Effector memory CD4-positive, alpha-beta T cell (primary cell): ENCODE results near the gene INSC.

Experiments
- DNase-seq, 3 donors: peaks; one replicate each; pipeline ENCODE4 v3.0.0-alpha.2; 2020
- H3K27ac ChIP-seq: 2 replicates; pipeline ENCODE4 v1.7.0; 2013; ENCODE audit warnings: mild to moderate bottlenecking, low read length, moderate library complexity; ENCODE audit not compliant: insufficient read depth, poor library complexity, severe bottlenecking
- H3K27me3 ChIP-seq: replicated peaks from 2 replicates; pipeline ENCODE4 v1.7.0; 2013; ENCODE audit warnings: mild to moderate bottlenecking, low read length; ENCODE audit not compliant: insufficient read depth, control insufficient read depth, poor library complexity, severe bottlenecking
- H3K36me3 ChIP-seq: 2 replicates; pipeline ENCODE4 v1.7.0; 2013; ENCODE audit warnings: mild to moderate bottlenecking, low read length, moderate library complexity; ENCODE audit not compliant: control insufficient read depth, insufficient read depth
- H3K4me1 ChIP-seq: 2 replicates; pipeline ENCODE4 v1.7.0; 2013; ENCODE audit warnings: low read length, mild to moderate bottlenecking; ENCODE audit not compliant: control insufficient read depth, insufficient read depth, poor library complexity, severe bottlenecking
- H3K4me3 ChIP-seq: 2 replicates; pipeline ENCODE4 v1.7.0; 2013; ENCODE audit warnings: low read length, low read depth, mild to moderate bottlenecking; ENCODE audit not compliant: insufficient read depth, poor library complexity, severe bottlenecking
- H3K9me3 ChIP-seq: 2 replicates; pipeline ENCODE4 v1.7.0; 2013; ENCODE audit warnings: mild to moderate bottlenecking, low read length, moderate library complexity; ENCODE audit not compliant: control insufficient read depth

Gene INSC

DNA sequence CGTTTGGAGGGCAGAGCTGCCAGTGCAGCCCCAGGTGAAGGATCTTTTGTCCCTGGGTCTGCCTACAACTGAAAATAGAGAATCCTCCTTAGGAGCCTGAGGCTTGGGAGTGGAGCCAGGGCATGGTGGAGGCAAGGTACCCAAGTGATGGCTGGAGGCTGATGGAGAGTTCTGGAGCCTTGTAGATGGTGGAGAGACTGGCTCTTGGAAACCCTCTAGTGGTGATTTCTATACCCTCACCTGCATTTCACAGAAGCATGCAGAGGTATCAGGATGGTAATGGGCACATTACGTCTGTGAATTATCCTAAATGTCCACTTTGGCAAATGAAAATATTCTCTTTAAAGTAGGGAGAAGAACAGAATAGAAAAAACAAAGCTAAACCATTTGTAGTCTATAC, 44.4 kb downstream of the INSC start:
- Histone ChIP-seq H3K27me3 (no peaks in the 10 kb centered on the region), H3K36me3 (no peaks in the 10 kb centered on the region), H3K4me1 (no peaks in the 10 kb centered on the region), H3K27ac (no peak overlapping the region), H3K9me3 (no peaks in the 10 kb centered on the region), H3K4me3 (no peak overlapping the region)
- no peak for DNase-seq

DNA sequence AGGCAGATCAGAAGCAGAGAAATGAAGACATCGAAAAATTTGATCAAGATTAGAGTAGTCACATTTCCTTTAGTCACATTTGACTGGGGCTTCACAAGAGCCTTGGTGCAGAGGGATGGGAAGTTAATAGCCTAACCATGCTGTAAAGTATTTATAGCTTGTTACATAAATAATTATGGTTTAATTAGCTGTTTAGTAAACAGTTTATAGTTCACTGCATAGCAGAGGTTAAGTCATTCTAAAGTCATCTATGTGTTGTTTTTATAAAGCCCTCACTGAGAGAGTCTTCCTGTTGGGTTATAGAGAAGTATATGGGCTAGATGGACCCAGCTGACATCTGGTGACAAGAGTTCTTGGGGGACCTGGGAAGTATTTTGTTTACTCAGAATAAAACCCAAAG, 47.1 kb downstream of the INSC start:
- Histone ChIP-seq H3K4me1 (no peaks in the 10 kb centered on the region), H3K9me3 (no peaks in the 10 kb centered on the region), H3K36me3 (no peaks in the 10 kb centered on the region), H3K27me3 (no peaks in the 10 kb centered on the region), H3K27ac (no peak overlapping the region), H3K4me3 (no peak overlapping the region)
- DNase-seq, result no peak

GRCh38 chr11:15163136-15163535, 48.4 kb downstream of the INSC start:
- H3K27ac ChIP-seq, result no peak overlapping the region
- no peaks in the 10 kb centered on the region for H3K27me3 ChIP-seq
- H3K36me3 ChIP-seq, result no peaks in the 10 kb centered on the region
- H3K4me1 ChIP-seq, result no peaks in the 10 kb centered on the region
- H3K4me3 ChIP-seq, result no peak overlapping the region
- no peaks in the 10 kb centered on the region for H3K9me3 ChIP-seq
- no peak for DNase-seq

GRCh38 chr11:15166204-15166603, 51.5 kb downstream of the INSC start:
- H3K27me3 ChIP-seq, result no peaks in the 10 kb centered on the region
- H3K27ac ChIP-seq, result no peak overlapping the region
- no peaks in the 10 kb centered on the region for H3K4me1 ChIP-seq
- no peaks in the 10 kb centered on the region for H3K9me3 ChIP-seq
- no peaks in the 10 kb centered on the region for H3K36me3 ChIP-seq
- no peak overlapping the region for H3K4me3 ChIP-seq
- no peak for DNase-seq

DNA sequence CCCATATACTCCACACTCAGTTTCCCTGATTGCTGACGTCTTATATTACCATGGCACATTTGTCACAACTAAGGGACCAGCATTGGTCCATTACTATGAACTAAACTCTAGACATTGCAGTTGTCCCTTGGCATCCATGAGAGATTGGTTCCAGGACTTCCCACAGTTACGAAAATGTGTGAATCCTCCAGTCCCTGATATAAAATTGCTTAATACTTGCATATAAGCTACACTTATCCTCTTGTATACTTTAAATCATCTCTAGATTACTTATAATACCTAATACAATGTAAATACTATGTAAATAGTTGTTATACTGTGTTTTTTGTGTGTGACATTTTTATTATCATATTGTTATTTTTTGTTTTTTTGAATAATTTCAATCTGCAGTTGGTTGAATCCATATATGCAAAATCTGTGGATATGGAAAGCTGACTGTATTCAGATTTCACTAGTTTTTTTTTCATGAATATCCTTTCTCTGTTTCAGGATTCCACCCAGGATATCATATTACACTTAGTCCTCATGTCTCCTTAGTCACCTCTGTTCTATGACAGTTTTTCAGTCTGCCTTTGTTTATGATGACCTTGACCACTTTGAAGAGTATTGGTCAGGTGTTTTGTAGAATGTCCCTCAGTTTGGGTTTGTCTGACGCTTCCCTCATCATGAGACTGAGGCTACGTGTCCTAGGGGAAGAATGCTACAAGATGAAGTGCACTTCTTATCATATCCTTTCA, 55.3 kb downstream of the INSC start:
- Histone ChIP-seq H3K9me3 (no peaks in the 10 kb centered on the region), H3K27ac (no peak overlapping the region), H3K36me3 (no peaks in the 10 kb centered on the region), H3K27me3 (no peaks in the 10 kb centered on the region), H3K4me1 (no peaks in the 10 kb centered on the region), H3K4me3 (no peak overlapping the region)
- DNase-seq, result no peak

DNA sequence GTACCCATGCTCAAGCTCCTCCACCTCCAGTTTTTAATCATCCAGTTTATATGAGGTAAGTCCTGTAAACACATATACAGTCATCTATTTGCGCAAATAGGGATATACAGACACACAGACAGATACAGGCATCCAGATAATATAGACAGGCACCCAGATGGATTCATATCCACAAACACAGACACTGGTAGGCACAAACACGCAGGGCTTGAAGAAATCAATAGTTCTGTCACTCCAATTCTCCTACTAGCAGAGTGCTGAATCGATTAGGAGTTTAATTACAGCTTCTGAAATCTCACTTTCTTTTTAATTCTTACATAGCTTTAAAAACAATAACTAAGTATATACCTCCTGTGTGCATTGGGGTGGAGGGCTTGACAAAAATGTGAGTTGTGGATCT, 56.0 kb downstream of the INSC start:
- Histone ChIP-seq H3K36me3 (no peaks in the 10 kb centered on the region), H3K27ac (no peak overlapping the region), H3K4me1 (no peaks in the 10 kb centered on the region), H3K27me3 (no peaks in the 10 kb centered on the region), H3K4me3 (no peak overlapping the region), H3K9me3 (no peaks in the 10 kb centered on the region)
- no peak for DNase-seq

- Histone ChIP-seq H3K4me1 (no peaks in the 10 kb centered on the region), H3K27ac (no peak overlapping the region), H3K27me3 (no peaks in the 10 kb centered on the region), H3K4me3 (no peak overlapping the region), H3K9me3 (no peaks in the 10 kb centered on the region), H3K36me3 (no peaks in the 10 kb centered on the region)
- no peak for DNase-seq
These were observed 57.2 kb downstream of the INSC start for GRCh38 chr11:15171956-15172355.

DNA sequence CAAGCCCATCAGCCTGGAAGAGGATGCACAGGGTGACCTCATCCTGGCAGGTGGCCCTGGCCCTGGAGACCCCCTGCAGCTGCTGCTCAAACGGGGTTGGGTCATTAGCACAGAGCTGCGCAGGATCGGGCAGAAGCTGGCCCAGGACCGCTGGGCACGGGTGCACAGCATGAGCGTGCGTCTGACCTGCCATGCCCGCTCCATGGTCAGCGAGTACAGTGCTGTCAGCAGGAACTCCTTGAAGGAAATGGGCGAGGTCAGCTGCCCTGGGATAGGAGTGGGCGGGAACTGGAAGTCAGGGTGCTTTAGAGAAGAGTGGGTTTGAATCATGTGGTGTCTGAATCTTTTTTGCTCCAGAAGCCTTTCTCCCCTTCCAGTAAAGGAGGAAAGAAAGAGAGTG, 61.1 kb downstream of the INSC start:
- no peak overlapping the region for H3K27ac ChIP-seq
- DNase-seq, result no peak
- H3K27me3 ChIP-seq, result no peaks in the 10 kb centered on the region
- no peak overlapping the region for H3K4me3 ChIP-seq
- no peaks in the 10 kb centered on the region for H3K36me3 ChIP-seq
- no peaks in the 10 kb centered on the region for H3K4me1 ChIP-seq
- H3K9me3 ChIP-seq, result no peaks in the 10 kb centered on the region

DNA sequence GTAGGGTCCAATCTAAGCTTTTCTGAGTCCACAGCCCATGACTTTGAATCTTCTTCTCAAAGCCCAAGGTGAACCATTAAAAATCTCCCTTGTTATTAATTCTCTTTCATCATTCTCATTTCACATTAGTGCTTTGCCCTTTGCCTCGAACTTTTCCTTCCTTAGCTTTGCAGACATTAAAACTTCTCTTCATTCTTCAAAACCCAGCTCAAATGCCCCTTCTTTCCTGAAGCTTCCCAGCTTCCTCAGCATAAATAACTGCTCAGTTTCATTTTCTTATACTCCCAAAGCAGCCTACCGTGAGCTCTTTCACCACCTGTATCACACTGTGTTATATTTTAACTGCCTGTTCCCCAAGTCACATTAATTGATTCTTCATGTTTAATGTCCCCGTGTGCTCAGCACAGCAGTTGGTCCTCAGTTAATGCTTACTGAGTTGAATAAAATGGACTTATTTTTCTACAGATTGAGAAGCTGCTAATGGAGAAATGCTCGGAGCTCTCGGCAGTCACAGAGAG, 62.0 kb downstream of the INSC start:
- no peak overlapping the region for H3K4me3 ChIP-seq
- H3K27ac ChIP-seq, result no peak overlapping the region
- no peaks in the 10 kb centered on the region for H3K4me1 ChIP-seq
- H3K9me3 ChIP-seq, result no peaks in the 10 kb centered on the region
- H3K27me3 ChIP-seq, result no peaks in the 10 kb centered on the region
- DNase-seq, result no peak
- H3K36me3 ChIP-seq, result no peaks in the 10 kb centered on the region

DNA sequence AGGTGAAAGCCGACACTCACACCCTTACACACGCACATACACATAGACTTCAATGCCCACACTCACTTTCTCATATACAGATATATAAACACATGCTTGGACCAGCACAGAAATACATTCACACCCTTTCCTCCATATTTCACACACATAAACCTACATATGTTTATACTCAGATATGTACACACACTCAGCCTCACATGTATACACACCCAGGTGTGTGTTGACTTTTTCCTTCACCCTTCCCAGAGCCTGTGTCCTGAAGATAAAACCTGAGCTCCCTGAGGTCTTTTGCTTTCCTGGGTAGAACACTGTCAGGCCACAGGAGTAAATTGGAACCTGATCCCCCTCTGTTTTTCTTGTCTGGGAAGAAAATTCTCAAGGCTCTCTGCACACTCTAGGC, 62.8 kb downstream of the INSC start:
- Histone ChIP-seq H3K27ac (no peak overlapping the region), H3K4me3 (no peak overlapping the region), H3K4me1 (no peaks in the 10 kb centered on the region), H3K36me3 (no peaks in the 10 kb centered on the region), H3K9me3 (no peaks in the 10 kb centered on the region), H3K27me3 (no peaks in the 10 kb centered on the region)
- DNase-seq, result no peak
